ENCODE results near the gene TMC7. TPM values are rescaled to one million over a fixed set of nuclear protein-coding genes. Genes with fewer than 3 reads are reported as not detected.

Gene TMC7
- total RNA-seq, 1 donor: under 0.01 TPM

GRCh38 chr16:19095654-19096053 lies 111.9 kb downstream of the TMC7 start:
- no peak overlapping the region for H3K4me3 ChIP-seq (ENCODE audit: low read depth, low read length)
- DNase-seq (ENCODE audit: low read depth): no peak
- no peak for TF ChIP-seq CTCF (IDR thresholded peaks at IDR 0.05; ENCODE audit: insufficient read depth, low read depth, low read length)

DNA sequence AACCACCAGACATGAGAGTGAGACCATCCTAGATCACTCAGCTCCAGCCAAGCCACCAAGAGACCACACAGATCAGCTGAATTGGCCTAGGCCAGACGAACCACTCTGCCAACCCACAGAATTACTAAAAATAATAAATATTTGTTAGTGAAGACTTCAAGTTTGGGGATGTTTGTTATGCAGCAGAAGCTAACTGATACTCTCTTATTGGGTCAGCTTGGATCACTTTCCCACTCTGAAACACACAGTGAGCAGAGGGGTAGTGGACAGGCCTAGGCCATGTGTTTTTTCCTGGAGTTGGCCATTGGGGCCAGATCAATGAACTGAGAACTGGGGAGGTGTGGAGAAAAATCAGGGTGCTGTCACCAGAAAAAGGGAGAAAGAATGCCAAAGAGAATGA lies 114.4 kb downstream of the TMC7 start:
- no peak for DNase-seq (ENCODE audit: low read depth)
- no peak for TF ChIP-seq CTCF (IDR thresholded peaks at IDR 0.05; ENCODE audit: insufficient read depth, low read depth, low read length)
- no peak overlapping the region for H3K4me3 ChIP-seq (ENCODE audit: low read depth, low read length)

GRCh38 chr16:19102187-19102872 lies 118.6 kb downstream of the TMC7 start:
- TF ChIP-seq CTCF (IDR thresholded peaks at IDR 0.05; ENCODE audit: insufficient read depth, low read depth, low read length): no peak
- no peak overlapping the region for H3K4me3 ChIP-seq (ENCODE audit: low read depth, low read length)
- DNase-seq (ENCODE audit: low read depth): no peak

GRCh38 chr16:19104607-19105006 lies 120.9 kb downstream of the TMC7 start:
- no peak for TF ChIP-seq CTCF (IDR thresholded peaks at IDR 0.05; ENCODE audit: insufficient read depth, low read depth, low read length)
- no peak overlapping the region for H3K4me3 ChIP-seq (ENCODE audit: low read depth, low read length)
- no peak for DNase-seq (ENCODE audit: low read depth)

- no peak for TF ChIP-seq CTCF (IDR thresholded peaks at IDR 0.05; ENCODE audit: insufficient read depth, low read depth, low read length)
- no peak overlapping the region for H3K4me3 ChIP-seq (ENCODE audit: low read depth, low read length)
- no peak for DNase-seq (ENCODE audit: low read depth)
Measured at GRCh38 chr16:19105131-19105530, 121.4 kb downstream of the TMC7 start.

GRCh38 chr16:19105891-19106624 lies 122.3 kb downstream of the TMC7 start:
- no peak overlapping the region for H3K4me3 ChIP-seq (ENCODE audit: low read depth, low read length)
- DNase-seq (ENCODE audit: low read depth): no peak
- TF ChIP-seq CTCF (IDR thresholded peaks at IDR 0.05; ENCODE audit: insufficient read depth, low read depth, low read length): no peak

Measured in fibroblast of villous mesenchyme (primary cell).